Measurements from ENCODE around the gene TUBGCP6.

Gene TUBGCP6

GRCh38 chr22:50269573-50269969 lies 24.7 kb upstream of the TUBGCP6 start:
- DNase-seq, result no peak
- no peaks in the 10 kb centered on the region for H3K9me3 Mint-ChIP-seq
- H3K27me3 Mint-ChIP-seq (ENCODE audit: low read depth, poor library complexity), result peaks cover 44% of the 10 kb centered on the region
- peaks cover 24% of the 10 kb centered on the region for H3K4me1 Mint-ChIP-seq
- peaks cover 8% of the 10 kb centered on the region for H3K36me3 Mint-ChIP-seq (ENCODE audit: low read depth)
- no peak for TF ChIP-seq CTCF (IDR thresholded peaks at IDR 0.05)
- peak overlapping the region; percentile 60 for H3K4me3 Mint-ChIP-seq
- no peak overlapping the region for H3K27ac Mint-ChIP-seq

GRCh38 chr22:50268655-50269113 lies 23.9 kb upstream of the TUBGCP6 start:
- no peak overlapping the region for H3K27ac Mint-ChIP-seq
- peaks cover 18% of the 10 kb centered on the region for H3K4me1 Mint-ChIP-seq
- no peaks in the 10 kb centered on the region for H3K9me3 Mint-ChIP-seq
- TF ChIP-seq CTCF (IDR thresholded peaks at IDR 0.05), result no peak
- peaks cover 49% of the 10 kb centered on the region for H3K27me3 Mint-ChIP-seq (ENCODE audit: low read depth, poor library complexity)
- H3K4me3 Mint-ChIP-seq, result no peak overlapping the region
- peaks cover 2% of the 10 kb centered on the region for H3K36me3 Mint-ChIP-seq (ENCODE audit: low read depth)
- no peak for DNase-seq

DNA sequence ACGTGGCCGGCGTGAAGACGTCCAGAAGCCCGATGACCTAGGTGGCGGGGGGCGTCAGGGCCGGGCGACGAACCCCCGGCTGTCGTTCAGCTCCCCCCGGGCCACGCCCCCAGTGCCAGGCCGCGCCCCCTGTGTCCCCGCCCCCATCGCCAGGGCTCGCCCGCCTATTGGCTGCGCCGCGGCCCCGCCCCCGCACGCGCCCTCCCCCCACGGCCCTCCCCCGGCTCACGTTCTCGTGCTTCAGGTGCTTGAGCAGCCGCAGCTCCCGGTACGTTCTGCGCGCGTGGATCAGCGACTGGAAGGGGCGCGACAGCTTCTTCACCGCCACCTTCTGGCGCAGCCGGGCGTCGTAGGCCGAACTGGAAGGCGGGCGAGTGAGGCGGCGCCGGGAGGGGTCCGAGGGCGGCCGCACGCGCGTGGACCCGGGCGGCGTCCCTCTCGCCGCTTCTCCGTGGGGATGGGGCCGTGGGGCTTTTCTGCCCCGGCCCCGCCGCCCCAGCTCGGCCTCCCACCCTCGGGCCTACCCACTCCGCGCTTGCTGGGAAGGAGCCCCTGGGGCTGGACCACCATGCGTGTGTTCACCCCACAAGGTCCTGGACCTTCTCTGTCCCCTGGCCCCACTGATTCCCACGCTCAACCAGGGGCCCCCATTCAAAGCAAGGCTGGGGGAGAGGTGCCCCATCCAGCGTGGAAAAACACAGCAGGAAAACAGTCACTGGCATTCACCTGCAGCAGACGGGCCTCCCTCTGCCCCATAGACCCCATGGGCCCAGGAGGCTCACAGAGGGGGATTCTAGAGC lies 23.0 kb upstream of the TUBGCP6 start:
- no peak overlapping the region for H3K4me3 Mint-ChIP-seq
- peaks cover 46% of the 10 kb centered on the region for H3K27me3 Mint-ChIP-seq (ENCODE audit: low read depth, poor library complexity)

GRCh38 chr22:50266994-50267393 lies 22.2 kb upstream of the TUBGCP6 start:
- no peak overlapping the region for H3K4me3 Mint-ChIP-seq
- DNase-seq, result no peak
- no peak overlapping the region for H3K27ac Mint-ChIP-seq
- TF ChIP-seq CTCF (IDR thresholded peaks at IDR 0.05), result no peak
- H3K27me3 Mint-ChIP-seq (ENCODE audit: low read depth, poor library complexity), result peaks cover 45% of the 10 kb centered on the region
- no peaks in the 10 kb centered on the region for H3K9me3 Mint-ChIP-seq
- no peaks in the 10 kb centered on the region for H3K36me3 Mint-ChIP-seq (ENCODE audit: low read depth)
- H3K4me1 Mint-ChIP-seq, result peaks cover 18% of the 10 kb centered on the region

More for the DNA sequence above, 23.0 kb upstream of the TUBGCP6 start:
- no peak for TF ChIP-seq CTCF (IDR thresholded peaks at IDR 0.05)
- Mint-ChIP-seq H3K36me3 (ENCODE audit: low read depth) (no peaks in the 10 kb centered on the region), H3K9me3 (no peaks in the 10 kb centered on the region), H3K27ac (no peak overlapping the region), H3K4me1 (peaks cover 15% of the 10 kb centered on the region)
- no peak for DNase-seq

- Mint-ChIP-seq H3K4me1 (peaks cover 19% of the 10 kb centered on the region), H3K27me3 (ENCODE audit: low read depth, poor library complexity) (peaks cover 35% of the 10 kb centered on the region), H3K9me3 (no peaks in the 10 kb centered on the region), H3K36me3 (ENCODE audit: low read depth) (no peaks in the 10 kb centered on the region), H3K27ac (no peak overlapping the region), H3K4me3 (peak overlapping the region; percentile 8)
- no peak for DNase-seq
- no peak for TF ChIP-seq CTCF (IDR thresholded peaks at IDR 0.05)
These were observed 20.3 kb upstream of the TUBGCP6 start for GRCh38 chr22:50264946-50265669.

All from nephron progenitor cell (in vitro differentiated cells).